ENCODE measurements around the gene MRPL12. TPM values are rescaled to one million over a fixed set of nuclear protein-coding genes. Genes with fewer than 3 reads are reported as not detected.

MRPL12 gene
- total and polyA plus RNA-seq, 2 of the 8 experiments (the other 6 are each of a cell fraction or from before 2014, with no cell fraction given): 120 to 141 TPM

DNA sequence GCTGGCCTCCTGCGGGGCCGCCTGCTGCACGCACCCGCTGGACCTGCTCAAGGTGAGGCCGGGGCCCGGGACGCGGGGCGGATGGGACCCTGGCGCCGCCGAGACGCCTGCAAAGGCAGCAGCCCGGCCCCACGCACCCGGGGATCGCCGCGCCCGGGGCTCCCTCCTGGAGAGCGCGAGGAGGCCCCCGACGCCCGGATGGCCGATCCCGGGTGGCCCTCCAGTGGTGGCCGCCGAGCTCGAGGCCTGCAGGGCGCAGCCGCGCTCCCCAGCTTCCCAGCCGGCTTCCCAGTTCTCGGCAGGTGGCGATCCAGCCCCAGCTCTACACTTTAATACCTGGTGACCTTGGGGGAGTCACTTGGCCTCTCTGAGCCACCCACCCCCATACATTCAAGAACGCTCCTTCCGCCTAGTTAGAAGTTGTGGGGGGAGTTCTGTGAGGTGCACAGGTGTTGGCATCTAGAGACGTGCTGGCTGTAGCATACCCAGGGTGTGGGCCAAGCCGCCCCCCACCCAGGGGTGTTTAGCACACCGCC is 9.4 kb downstream of the MRPL12 start (continued):
- TF ChIP-seq, protein P1, sequence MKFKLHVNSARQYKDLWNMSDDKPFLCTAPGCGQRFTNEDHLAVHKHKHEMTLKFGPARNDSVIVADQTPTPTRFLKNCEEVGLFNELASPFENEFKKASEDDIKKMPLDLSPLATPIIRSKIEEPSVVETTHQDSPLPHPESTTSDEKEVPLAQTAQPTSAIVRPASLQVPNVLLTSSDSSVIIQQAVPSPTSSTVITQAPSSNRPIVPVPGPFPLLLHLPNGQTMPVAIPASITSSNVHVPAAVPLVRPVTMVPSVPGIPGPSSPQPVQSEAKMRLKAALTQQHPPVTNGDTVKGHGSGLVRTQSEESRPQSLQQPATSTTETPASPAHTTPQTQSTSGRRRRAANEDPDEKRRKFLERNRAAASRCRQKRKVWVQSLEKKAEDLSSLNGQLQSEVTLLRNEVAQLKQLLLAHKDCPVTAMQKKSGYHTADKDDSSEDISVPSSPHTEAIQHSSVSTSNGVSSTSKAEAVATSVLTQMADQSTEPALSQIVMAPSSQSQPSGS (IDR thresholded peaks at IDR 0.05; ENCODE audit: low read length): no peak
- TF ChIP-seq, protein P2, sequence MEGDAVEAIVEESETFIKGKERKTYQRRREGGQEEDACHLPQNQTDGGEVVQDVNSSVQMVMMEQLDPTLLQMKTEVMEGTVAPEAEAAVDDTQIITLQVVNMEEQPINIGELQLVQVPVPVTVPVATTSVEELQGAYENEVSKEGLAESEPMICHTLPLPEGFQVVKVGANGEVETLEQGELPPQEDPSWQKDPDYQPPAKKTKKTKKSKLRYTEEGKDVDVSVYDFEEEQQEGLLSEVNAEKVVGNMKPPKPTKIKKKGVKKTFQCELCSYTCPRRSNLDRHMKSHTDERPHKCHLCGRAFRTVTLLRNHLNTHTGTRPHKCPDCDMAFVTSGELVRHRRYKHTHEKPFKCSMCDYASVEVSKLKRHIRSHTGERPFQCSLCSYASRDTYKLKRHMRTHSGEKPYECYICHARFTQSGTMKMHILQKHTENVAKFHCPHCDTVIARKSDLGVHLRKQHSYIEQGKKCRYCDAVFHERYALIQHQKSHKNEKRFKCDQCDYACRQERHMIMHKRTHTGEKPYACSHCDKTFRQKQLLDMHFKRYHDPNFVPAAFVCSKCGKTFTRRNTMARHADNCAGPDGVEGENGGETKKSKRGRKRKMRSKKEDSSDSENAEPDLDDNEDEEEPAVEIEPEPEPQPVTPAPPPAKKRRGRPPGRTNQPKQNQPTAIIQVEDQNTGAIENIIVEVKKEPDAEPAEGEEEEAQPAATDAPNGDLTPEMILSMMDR (IDR thresholded peaks at IDR 0.05; ENCODE audit: control extremely low read depth in 1 of 3, insufficient read depth in 1 of 3, low read depth in 1 of 3, low read length in 3 of 3): peak in 2 of 3 experiments; percentile 12 to 15; a peak in 2 of 4 replicates
